ENCODE data around the gene TET2. TPM values are rescaled to one million over a fixed set of nuclear protein-coding genes. Genes with fewer than 3 reads are reported as not detected.

Gene TET2
- total RNA-seq, 1 experiment from 2014 or later, result 22.8 TPM

DNA sequence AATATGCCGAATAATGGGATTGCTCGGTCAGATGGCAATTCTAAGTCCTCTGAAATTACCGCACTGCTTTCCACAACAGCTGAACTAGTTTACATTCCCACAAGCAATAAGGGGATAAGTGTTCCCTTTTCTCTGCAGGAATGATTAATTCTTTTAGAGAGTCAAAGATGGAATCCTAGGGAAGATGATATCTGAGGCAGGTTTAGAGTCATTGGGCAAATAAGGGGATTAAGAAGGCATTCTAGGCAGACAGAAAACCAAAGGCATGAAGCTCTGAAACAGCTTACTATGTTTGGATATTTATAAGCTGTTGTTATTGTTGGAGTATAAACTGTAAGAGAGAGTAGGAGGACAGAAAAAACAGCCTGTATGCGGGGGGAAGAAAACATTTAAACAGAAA is 85.7 kb downstream of the TET2 start:
- Histone ChIP-seq H3K4me1 (ENCODE audit: insufficient read depth, low read length, poor library complexity, severe bottlenecking) (no peaks in the 10 kb centered on the region), H3K27me3 (replicated peaks; ENCODE audit: insufficient read depth, low read depth, low read length, poor library complexity) (no peaks in the 10 kb centered on the region), H3K9me3 (ENCODE audit: low read depth, low read length, poor library complexity, severe bottlenecking) (no peaks in the 10 kb centered on the region), H3K4me3 (ENCODE audit: low read depth, low read length, poor library complexity, severe bottlenecking) (no peak overlapping the region), H3K27ac (ENCODE audit: low read depth, low read length, poor library complexity, severe bottlenecking) (no peak overlapping the region), H3K36me3 (ENCODE audit: insufficient read depth, low read length, poor library complexity, severe bottlenecking) (peaks cover 17% of the 10 kb centered on the region)
- no peak for DNase-seq (ENCODE audit: low spot score)
- BruUV-seq (replicated peaks), result no TSS peak
- ChIA-PET POLR2A (ENCODE audit: low non-redundant PET) (no interaction called here), CTCF (no interaction called here)
- intact Hi-C loops (cut with micrococcal nuclease; ENCODE audit: unreplicated experiment), result no loop called here
- no peak for TF ChIP-seq EZH2 (IDR thresholded peaks at IDR 0.05; ENCODE audit: borderline replicate concordance, low read depth, low read length, poor library complexity, severe bottlenecking)
- TF ChIP-seq, protein P1, sequence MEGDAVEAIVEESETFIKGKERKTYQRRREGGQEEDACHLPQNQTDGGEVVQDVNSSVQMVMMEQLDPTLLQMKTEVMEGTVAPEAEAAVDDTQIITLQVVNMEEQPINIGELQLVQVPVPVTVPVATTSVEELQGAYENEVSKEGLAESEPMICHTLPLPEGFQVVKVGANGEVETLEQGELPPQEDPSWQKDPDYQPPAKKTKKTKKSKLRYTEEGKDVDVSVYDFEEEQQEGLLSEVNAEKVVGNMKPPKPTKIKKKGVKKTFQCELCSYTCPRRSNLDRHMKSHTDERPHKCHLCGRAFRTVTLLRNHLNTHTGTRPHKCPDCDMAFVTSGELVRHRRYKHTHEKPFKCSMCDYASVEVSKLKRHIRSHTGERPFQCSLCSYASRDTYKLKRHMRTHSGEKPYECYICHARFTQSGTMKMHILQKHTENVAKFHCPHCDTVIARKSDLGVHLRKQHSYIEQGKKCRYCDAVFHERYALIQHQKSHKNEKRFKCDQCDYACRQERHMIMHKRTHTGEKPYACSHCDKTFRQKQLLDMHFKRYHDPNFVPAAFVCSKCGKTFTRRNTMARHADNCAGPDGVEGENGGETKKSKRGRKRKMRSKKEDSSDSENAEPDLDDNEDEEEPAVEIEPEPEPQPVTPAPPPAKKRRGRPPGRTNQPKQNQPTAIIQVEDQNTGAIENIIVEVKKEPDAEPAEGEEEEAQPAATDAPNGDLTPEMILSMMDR (conservative IDR thresholded peaks at IDR 0.05; ENCODE audit: low read depth, low read length), result no peak

DNA sequence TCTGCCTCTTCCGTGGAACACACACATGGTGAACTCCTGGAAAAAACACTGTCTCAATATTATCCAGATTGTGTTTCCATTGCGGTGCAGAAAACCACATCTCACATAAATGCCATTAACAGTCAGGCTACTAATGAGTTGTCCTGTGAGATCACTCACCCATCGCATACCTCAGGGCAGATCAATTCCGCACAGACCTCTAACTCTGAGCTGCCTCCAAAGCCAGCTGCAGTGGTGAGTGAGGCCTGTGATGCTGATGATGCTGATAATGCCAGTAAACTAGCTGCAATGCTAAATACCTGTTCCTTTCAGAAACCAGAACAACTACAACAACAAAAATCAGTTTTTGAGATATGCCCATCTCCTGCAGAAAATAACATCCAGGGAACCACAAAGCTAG is 87.9 kb downstream of the TET2 start:
- no peak for TF ChIP-seq EZH2 (IDR thresholded peaks at IDR 0.05; ENCODE audit: borderline replicate concordance, low read depth, low read length, poor library complexity, severe bottlenecking)
- TF ChIP-seq, protein P1 (conservative IDR thresholded peaks at IDR 0.05; ENCODE audit: low read depth, low read length), result no peak
- ChIA-PET CTCF (no interaction called here), POLR2A (ENCODE audit: low non-redundant PET) (no interaction called here)
- Histone ChIP-seq H3K36me3 (ENCODE audit: insufficient read depth, low read length, poor library complexity, severe bottlenecking) (peaks cover 20% of the 10 kb centered on the region), H3K4me3 (ENCODE audit: low read depth, low read length, poor library complexity, severe bottlenecking) (no peak overlapping the region), H3K27ac (ENCODE audit: low read depth, low read length, poor library complexity, severe bottlenecking) (no peak overlapping the region), H3K27me3 (replicated peaks; ENCODE audit: insufficient read depth, low read depth, low read length, poor library complexity) (no peaks in the 10 kb centered on the region), H3K9me3 (ENCODE audit: low read depth, low read length, poor library complexity, severe bottlenecking) (no peaks in the 10 kb centered on the region), H3K4me1 (ENCODE audit: insufficient read depth, low read length, poor library complexity, severe bottlenecking) (no peaks in the 10 kb centered on the region)
- intact Hi-C loops (cut with micrococcal nuclease; ENCODE audit: unreplicated experiment), result no loop called here
- DNase-seq (ENCODE audit: low spot score), result no peak
- BruUV-seq (replicated peaks), result no TSS peak

DNA sequence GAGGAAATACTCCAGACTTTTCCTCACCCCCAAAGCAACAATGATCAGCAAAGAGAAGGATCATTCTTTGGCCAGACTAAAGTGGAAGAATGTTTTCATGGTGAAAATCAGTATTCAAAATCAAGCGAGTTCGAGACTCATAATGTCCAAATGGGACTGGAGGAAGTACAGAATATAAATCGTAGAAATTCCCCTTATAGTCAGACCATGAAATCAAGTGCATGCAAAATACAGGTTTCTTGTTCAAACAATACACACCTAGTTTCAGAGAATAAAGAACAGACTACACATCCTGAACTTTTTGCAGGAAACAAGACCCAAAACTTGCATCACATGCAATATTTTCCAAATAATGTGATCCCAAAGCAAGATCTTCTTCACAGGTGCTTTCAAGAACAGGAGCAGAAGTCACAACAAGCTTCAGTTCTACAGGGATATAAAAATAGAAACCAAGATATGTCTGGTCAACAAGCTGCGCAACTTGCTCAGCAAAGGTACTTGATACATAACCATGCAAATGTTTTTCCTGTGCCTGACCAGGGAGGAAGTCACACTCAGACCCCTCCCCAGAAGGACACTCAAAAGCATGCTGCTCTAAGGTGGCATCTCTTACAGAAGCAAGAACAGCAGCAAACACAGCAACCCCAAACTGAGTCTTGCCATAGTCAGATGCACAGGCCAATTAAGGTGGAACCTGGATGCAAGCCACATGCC is 89.7 kb downstream of the TET2 start:
- TSS peak; percentile 21 for BruUV-seq (replicated peaks)
- POLR2A ChIA-PET (ENCODE audit: low non-redundant PET), result no interaction called here
- Histone ChIP-seq H3K4me3 (ENCODE audit: low read depth, low read length, poor library complexity, severe bottlenecking) (no peak overlapping the region), H3K27ac (ENCODE audit: low read depth, low read length, poor library complexity, severe bottlenecking) (no peak overlapping the region), H3K27me3 (replicated peaks; ENCODE audit: insufficient read depth, low read depth, low read length, poor library complexity) (no peaks in the 10 kb centered on the region), H3K9me3 (ENCODE audit: low read depth, low read length, poor library complexity, severe bottlenecking) (no peaks in the 10 kb centered on the region), H3K4me1 (ENCODE audit: insufficient read depth, low read length, poor library complexity, severe bottlenecking) (no peaks in the 10 kb centered on the region), H3K36me3 (ENCODE audit: insufficient read depth, low read length, poor library complexity, severe bottlenecking) (peaks cover 20% of the 10 kb centered on the region)
- TF ChIP-seq, protein P1 (conservative IDR thresholded peaks at IDR 0.05; ENCODE audit: low read depth, low read length), result no peak
- no peak for TF ChIP-seq EZH2 (IDR thresholded peaks at IDR 0.05; ENCODE audit: borderline replicate concordance, low read depth, low read length, poor library complexity, severe bottlenecking)
- no peak for DNase-seq (ENCODE audit: low spot score)
- CTCF ChIA-PET, result no interaction called here
- intact Hi-C loops (cut with micrococcal nuclease; ENCODE audit: unreplicated experiment), result no loop called here

Data from A673 (cell line).